GM18873 (cell line): Measurements from ENCODE around the gene VOPP1.
"Not testable (repeated sequence)": the region's sequence is repeated elsewhere in the genome, so short reads cannot be mapped to it uniquely, and the experiment has no call there.

Experiments used
- ATAC-seq: cut with Tn5 transposase; IDR thresholded peaks from one replicate; pipeline ENCODE4 v1.9.1; 2021; ENCODE audit warnings: mild to moderate bottlenecking, moderate library complexity, moderate number of reproducible peaks; ENCODE audit not compliant: unreplicated experiment, low FRiP score

Gene VOPP1, protein sequence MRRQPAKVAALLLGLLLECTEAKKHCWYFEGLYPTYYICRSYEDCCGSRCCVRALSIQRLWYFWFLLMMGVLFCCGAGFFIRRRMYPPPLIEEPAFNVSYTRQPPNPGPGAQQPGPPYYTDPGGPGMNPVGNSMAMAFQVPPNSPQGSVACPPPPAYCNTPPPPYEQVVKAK

DNA sequence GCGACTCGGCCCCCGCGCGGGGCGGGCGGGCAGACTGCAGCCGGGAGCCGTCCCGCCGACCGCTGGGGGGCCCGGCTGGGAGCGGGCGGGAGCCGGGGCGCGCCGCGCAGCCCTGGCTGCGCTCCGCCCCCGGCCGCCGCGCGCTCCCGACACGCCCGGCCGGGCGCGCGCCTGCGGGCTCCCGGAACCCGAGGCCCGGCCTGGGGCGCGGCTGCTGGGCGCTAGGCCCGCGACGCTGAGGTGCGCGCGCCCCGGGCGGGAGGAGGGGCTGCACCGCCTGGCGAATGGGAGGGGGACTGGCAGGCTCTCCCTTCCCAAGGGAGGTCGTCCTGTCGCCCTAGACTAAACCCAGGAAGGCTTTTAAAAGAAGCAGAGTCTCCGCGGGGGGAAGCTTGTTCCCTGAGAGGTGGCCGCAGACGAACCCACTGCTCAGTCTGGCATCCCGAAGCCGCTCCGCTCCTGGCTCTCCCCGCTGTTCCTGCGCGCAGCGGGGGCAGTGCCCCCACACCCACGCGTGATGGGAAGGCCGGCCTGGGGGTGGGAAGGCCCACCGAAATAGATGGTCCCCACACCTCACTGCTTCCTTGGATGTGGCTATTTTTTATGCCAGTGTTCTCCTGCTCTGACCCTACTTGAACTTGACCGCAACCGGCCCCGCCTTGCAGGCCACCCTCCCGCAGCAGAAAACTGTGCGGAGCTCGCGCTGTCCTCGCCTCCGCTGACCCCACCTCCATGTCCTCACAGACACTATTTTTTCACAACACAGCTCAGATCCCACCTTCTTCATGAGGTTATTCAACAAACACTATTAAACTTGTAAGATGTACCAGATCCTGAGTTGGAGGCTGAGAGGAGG, at the start of gene VOPP1:
Gene VOPP1 (minus strand): TSS at position 125 of the 856 bp plus-strand sequence. CDS start 178 bp downstream, outside the sequence.
- ATAC-seq = no peak

DNA sequence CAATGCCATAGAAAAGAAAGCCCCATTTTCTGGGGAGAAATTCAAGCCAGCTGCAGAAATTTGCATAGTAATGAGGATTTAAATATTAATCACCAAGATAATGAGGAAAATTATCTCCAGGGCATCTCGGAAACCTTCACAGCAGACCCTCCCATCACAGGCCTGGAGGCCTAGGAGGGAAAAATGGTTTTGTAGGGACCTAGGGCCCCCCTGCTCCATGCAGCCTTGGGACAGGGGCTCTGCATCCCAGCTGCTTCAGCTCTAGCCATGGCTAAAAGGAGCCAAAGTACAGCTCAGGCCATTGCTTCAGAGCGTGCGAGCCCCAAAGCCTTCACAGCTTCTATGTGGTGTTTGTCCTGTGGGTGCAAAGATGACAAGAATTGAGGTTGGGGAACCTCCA, 46.6 kb upstream of the VOPP1 start:
- ATAC-seq = no peak

GRCh38 chr7:55614365-55615064, 42.2 kb upstream of the VOPP1 start:
- ATAC-seq = not testable (repeated sequence)

DNA sequence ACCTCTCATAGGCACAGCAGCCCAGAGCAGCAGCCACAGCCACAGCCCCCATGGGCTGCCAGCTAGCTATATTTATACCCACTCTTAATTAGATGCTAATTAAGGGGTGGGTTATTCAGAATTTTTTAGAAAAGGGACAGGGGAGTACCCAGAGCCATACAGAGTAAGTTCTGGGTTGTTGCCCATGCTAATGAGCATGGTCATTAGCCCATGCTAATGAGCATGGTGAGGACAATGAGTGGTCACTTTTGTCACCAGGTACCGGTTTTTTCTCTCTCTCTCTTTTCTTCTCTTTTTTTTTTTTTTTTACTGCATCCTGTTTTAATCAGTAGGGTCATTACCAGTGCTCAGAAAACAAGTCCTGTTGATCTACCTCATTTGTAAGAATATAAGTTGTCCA, 37.4 kb upstream of the VOPP1 start:
- not testable (repeated sequence) for ATAC-seq

GRCh38 chr7:55605661-55606060, 33.4 kb upstream of the VOPP1 start:
- ATAC-seq = not testable (repeated sequence)

GRCh38 chr7:55597944-55598499, 25.7 kb upstream of the VOPP1 start:
- not testable (repeated sequence) for ATAC-seq

DNA sequence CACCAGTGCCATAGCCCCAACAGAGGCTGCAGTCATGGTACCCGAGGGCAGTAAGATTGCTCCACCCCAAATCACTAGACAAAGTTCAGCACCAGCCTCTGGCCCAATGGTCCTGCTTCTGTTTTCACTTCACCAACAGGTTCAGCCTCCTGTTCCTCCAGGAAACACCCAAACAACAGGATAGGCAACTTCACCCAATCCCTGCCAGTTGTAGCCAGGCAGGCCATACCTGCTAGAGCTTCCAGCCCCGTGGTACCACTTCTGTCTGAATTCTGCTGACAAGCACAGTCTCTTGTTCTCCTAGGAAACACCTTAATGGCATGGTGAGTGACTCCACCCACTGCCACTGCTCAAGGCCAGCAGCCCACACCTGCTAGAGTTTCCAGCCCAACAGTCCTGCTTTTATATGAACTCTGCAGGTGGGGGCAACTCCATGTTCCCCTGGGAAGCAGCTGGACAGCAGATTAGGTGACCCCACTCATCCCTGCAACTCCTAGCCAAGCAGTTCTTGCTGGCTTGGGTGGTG, 25.0 kb upstream of the VOPP1 start:
- ATAC-seq = not testable (repeated sequence)

GRCh38 chr7:55595511-55595910, 23.2 kb upstream of the VOPP1 start:
- ATAC-seq = no peak

DNA sequence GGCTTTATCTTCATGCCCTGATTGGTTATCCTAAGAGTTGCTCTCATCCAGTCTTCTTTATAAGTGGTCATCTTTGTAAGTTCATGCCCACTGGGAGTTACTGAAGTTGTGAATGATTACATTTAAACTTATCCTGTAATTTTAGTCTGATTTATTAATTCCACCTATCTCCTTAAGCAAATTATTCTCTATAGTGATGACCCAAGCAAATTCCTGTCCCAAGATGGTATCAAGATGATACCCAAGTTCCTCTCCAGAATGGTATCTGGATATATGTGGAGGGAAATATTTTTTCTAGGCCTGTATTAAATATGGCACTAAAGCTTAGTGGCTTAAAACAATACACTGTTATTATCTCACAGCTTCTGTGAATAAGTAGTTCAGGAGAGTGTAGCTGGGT, 22.6 kb upstream of the VOPP1 start:
- ATAC-seq = no peak

DNA sequence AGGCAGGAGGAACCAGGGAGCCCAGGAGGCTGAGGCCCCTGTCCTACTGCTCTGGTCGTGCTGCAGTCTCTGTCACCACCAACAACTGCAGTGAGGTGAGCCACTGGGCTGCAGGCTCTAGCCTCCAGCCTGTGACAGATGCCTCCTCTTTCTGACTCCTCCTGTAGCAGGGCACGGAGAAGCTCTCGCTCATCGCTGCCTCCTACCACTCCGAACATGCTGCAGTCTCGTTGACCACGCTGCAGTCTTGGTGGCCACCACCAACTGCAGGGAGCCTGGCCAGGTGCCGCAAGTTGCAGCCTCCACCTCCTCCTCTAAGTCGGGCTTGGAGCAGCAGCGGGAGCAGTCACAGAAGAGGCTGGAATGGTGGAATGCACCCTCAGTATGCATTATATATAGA, 22.1 kb upstream of the VOPP1 start:
- no peak for ATAC-seq

DNA sequence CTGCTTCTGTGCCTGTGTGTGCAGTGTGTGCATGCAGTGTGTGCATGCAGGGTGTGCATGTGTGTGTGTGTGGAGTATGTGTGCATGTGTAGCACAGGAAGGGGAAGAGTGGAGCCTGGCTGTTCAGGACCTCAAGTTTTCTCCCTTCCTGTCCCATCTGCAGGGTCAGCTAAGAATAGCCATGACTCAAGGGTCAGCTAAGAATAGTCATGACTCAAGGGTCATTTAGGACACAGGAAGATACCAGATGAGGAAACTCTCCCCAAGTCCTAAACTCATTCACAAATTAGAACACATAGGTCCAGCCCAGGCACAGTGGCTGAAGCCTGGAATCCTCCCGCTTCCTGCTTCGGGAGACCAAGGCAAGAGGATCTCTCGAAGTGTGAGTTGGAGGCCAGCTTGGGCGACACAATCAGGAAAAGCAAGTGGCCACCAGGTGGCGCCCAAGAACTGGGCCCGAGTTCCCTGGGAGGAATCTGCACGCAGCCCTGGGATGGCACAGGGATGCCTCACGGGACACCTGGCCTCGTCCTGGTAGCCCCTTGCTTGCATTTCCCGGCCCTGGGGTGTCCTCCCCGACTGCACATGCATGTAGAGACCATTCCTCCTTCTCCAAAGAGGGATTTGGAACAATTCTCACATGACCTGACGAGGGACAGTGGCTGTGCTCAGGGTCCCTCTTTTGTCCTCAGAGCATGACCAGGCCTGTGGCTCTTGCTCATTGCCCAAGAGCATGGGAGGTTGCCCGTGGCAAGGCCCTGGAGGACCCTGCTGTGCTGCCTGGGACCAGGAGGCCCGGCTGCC, 21.4 kb upstream of the VOPP1 start:
- no peak for ATAC-seq

- no peak for ATAC-seq
Observed at GRCh38 chr7:55593172-55593514, 20.8 kb upstream of the VOPP1 start.

DNA sequence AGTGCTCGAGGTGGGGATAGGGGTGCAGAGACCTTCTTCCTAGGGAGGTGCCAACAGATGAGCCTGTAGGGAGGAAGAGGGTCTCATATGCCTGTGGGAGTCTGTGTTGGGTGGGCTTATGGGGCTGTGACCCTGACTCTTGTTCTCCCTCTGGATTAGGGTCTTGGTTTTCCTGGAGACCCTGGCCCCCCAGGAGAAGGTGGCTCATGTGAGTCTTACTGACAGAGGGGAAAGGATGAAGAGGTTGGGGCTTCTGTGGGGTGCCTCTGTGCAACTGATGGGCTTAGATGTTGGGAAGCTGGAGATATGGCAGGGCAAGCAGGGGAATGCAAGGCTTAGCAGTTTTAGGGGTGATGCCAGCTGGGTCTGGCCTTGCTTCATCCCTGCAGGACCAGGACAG, 20.2 kb upstream of the VOPP1 start:
- ATAC-seq = no peak

DNA sequence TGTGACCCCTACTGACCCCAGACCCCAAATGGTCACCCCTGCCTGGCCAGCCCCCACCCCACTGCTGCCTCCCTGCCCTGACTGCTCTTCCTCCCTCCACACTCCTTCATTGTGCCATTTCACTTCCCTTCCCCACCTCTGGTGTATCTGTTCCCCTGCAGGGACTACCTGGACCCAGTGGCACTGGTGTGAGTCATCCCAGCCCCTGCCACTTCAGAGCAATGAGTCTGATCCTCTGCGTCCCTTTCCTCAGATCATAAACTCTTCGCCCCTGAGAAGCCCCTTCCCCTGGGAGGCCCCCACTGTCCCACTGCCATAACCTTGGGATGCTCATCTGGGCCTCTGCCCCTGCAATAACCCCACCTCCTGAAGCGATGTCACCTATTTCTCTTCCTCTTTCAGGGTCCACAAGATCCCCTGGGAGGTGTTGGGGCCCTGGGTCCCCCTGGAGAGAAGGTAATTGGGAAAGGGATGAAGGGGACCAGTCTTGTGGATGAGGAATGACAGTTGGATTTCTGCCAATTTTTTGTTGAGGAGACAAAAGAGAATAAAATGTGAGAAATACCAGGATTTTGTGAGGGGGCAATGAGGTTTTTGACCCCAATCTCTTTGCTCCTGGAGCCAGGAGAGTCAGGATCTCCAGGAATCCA, 19.1 kb upstream of the VOPP1 start:
- no peak for ATAC-seq

- ATAC-seq = no peak
Observed at GRCh38 chr7:55590517-55591281, 18.4 kb upstream of the VOPP1 start.

GRCh38 chr7:55589905-55590304, 17.6 kb upstream of the VOPP1 start:
- ATAC-seq = no peak

GRCh38 chr7:55588976-55589604, 16.8 kb upstream of the VOPP1 start:
- no peak for ATAC-seq

DNA sequence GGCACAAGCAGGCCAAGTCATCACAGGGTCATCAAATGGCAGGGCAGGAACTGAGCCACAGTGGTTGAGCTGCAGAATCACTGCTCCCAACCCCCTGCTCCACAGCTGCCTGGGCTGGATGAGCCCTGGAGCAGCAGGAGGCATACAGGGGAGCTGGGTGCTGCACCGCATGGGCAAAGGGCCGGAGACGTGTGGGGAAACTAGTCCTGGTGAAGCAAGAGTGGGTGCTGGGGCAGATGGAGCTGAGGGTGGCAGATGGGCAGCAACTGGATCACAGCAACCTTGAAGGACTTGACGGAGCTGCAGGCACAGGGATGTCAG, 16.0 kb upstream of the VOPP1 start:
- no peak for ATAC-seq
